GOT3 (cell line): Measurements from ENCODE around the gene SHROOM1.

Experiments used
- DNase-seq: peaks from one replicate; lab custom pipeline; 2025; ENCODE audit warnings: mixed read lengths; lab: John Stamatoyannopoulos, UW

Gene SHROOM1

GRCh38 chr5:132776131-132776937 lies 54.1 kb downstream of the SHROOM1 start:
- DNase-seq = no peak

DNA sequence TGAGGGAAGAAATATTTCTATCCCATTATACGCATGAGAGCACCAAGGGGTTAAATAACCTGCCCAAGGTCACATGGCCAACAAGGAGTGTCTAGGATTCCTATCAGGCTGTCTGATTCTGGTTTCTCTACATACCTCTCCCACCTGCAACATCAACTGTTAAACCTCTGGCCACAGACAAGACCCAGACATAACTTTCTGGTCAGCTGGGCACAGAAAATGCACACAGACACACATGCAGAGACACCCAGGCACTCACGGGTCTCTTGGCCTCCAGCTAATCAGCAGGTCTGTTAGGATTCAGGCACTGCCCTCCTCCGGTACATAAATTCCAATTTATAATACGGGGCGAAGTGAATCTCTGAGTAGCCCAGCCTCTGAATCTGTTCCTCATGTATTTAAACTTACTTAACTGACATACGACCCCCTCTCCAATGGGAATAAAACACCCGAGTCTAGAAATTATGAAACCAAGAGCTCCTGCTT lies 54.9 kb downstream of the SHROOM1 start:
- no peak for DNase-seq

DNA sequence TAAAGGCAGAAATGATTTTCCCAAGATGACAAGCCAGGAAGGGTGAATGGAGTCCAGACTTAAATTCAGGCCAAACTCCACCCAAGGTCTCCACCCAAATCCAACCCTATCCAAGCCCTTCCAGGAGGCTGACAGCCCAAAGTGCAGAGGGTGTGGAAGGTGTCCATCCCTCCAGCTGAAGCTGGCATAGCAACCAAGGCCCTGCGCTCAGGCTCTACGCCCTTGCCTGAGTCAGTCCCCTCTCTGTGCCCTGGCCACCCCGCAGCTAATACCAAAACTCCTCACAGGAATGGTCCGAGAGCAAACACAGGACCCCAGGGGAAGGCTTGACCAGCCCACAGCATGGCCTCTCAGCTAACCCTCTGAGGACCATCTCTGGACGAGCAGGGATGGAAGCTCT lies 55.6 kb downstream of the SHROOM1 start:
- DNase-seq = no peak

GRCh38 chr5:132774406-132774805 lies 56.0 kb downstream of the SHROOM1 start:
- DNase-seq = no peak

- no peak for DNase-seq
Measured at GRCh38 chr5:132773601-132774355, 56.7 kb downstream of the SHROOM1 start.

GRCh38 chr5:132773114-132773513 lies 57.3 kb downstream of the SHROOM1 start:
- DNase-seq = no peak

DNA sequence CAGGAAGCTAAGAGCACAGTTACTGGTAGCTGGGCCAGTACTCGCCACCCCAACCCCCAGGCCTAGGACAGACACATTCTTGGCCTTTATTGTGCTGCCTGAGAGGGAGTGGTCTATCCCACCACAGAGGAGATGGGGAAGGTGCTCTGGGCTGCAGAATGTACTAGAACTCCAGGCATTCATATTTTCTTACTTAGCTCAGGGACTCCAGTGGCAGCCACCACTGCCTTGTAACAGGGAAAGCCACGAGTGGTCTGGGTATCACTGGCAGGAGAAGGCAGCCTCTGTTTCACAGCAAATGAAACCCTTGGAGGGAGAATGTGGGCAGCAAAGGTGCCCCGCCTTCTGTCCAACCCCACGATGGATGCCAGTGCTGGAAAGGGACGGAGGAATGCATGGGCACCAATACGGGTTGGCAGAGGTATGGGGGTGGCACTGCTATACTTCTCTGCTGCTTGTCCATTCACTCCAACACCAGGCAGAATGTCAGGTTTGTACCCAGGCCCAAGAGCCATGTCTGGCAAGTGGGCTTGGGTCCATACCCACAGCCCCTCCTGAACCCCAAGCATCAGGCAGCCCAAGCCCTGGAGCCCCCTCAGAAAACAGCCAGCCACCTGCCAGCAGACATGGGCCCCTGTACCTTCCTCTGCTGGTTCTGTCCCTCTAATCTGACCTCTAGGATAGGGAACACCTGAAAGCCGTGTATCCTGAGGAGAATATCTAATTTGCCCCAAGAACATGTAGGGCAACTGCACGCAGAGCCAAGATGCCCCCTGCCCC lies 58.0 kb downstream of the SHROOM1 start:
- DNase-seq = no peak
